Upper lobe of left lung (tissue), 6 donors: ENCODE measurements around the gene GNG7. TPM values are rescaled to one million over a fixed set of nuclear protein-coding genes. Genes with fewer than 3 reads are reported as not detected.

ENCODE experiments used
- ATAC-seq, 2 donors: fragments of 200-7000 bp; cut with Tn5 transposase; one replicate each; pipeline ENCODE4 v1.9.1; 2022; ENCODE audit warnings: mild to moderate bottlenecking in 2 of 2, moderate library complexity in 2 of 2; ENCODE audit not compliant: low FRiP score in 2 of 2
- DNase-seq, 2 donors: peaks; one replicate each; pipeline ENCODE4 v3.0.0-alpha.2; 2019 to 2020
- H3K27ac ChIP-seq, 4 donors: fragments of 200-600 bp; sonication (generic); one replicate each; pipeline ENCODE4 v1.5.1; 2016 to 2019
- H3K27me3 ChIP-seq, 4 donors: fragments of 200-600 bp; sonication (generic); one replicate each; pipeline ENCODE4 v1.5.1; 2017 to 2019
- H3K36me3 ChIP-seq, 4 donors: fragments of 200-600 bp; sonication (generic); one replicate each; pipeline ENCODE4 v1.5.1; 2016 to 2019
- H3K4me1 ChIP-seq, 4 donors: fragments of 200-600 bp; sonication (generic); one replicate each; pipeline ENCODE4 v1.5.1; 2018 to 2019
- H3K4me3 ChIP-seq, 4 donors: fragments of 200-600 bp; sonication (generic); one replicate each; pipeline ENCODE4 v1.5.1; 2017 to 2019; ENCODE audit warnings: mild to moderate bottlenecking in 2 of 4, moderate library complexity in 1 of 4
- H3K9me3 ChIP-seq, 4 donors: fragments of 200-600 bp; sonication (generic); one replicate each; pipeline ENCODE4 v1.5.1; 2018 to 2019
- CTCF ChIP-seq, 6 experiments: fragments of 450-650 bp in 4 of 6; fragments of 200-600 bp in 2 of 6; sonication (generic) in 2 of 6; IDR thresholded peaks; one replicate each; pipeline ENCODE4 v1.5.1; 2016 to 2019; ENCODE audit warnings: antibody characterized with exemption in 6 of 6
- EP300 ChIP-seq, 4 donors: sonication (generic); formaldehyde crosslinking; IDR thresholded peaks; one replicate each; pipeline ENCODE4 v1.5.1; 2017; ENCODE audit warnings: antibody characterized with exemption in 4 of 4, control low read depth in 2 of 4
- POLR2A ChIP-seq, 4 donors: fragments of 450-650 bp; IDR thresholded peaks; one replicate each; pipeline ENCODE4 v1.5.1; 2016 to 2017; ENCODE audit warnings: antibody characterized with exemption in 4 of 4, mild to moderate bottlenecking in 2 of 4
- POLR2AphosphoS5 ChIP-seq, 2 donors: sonication (generic); formaldehyde crosslinking; IDR thresholded peaks; one replicate each; pipeline ENCODE4 v1.5.1; 2017; ENCODE audit warnings: antibody characterized with exemption in 2 of 2
- WGBS, 2 donors: methylation state at CpG; one replicate each; pipeline ENCODE4 v1.1.5; 2017 to 2018; 5-methylcytosine and 5-hydroxymethylcytosine counted together
- total RNA-seq, 6 donors: library from RNA; depleted of rRNA in 4 of 6; stranded (reverse); fragments of >200 nt in 4 of 6; gene quantifications; one replicate each; pipeline versions ENCODE4 v1.1.0 to v1.2.1, GENCODE V29; 2016 to 2021
- donor health status: DM: no; HTN: no; CAD: no; lungs with moderate emphysema.
- donor health status: DM: no; HTN: yes; CAD: no; lungs with severe emphysema.

Gene GNG7
- total RNA-seq, 6 donors from 2014 or later: 3.5 to 7.7 (median 7.1) TPM

- H3K27me3 ChIP-seq: no peaks in the 10 kb centered on the region
- TF ChIP-seq EP300 (IDR thresholded peaks at IDR 0.05) (no peak), POLR2A (IDR thresholded peaks at IDR 0.05) (no peak), CTCF (IDR thresholded peaks at IDR 0.05) (no peak), POLR2AphosphoS5 (IDR thresholded peaks at IDR 0.05) (no peak)
- H3K4me3 ChIP-seq: no peak overlapping the region
- DNase-seq (no peak), ATAC-seq (peak in 1 of 2 donors; percentile 9)
- H3K4me1 ChIP-seq: peaks cover 25 to 60% (median 47%) of the 10 kb centered on the region in 4 donors
- no peaks in the 10 kb centered on the region for H3K9me3 ChIP-seq
- 51 to 71% methylated on average over 4 to 10 of the region's 10 CpGs for WGBS, 2 donors
- H3K36me3 ChIP-seq: no peaks in the 10 kb centered on the region
- peak overlapping the region; percentile 90 to 99 (median 92) for H3K27ac ChIP-seq
These were observed 66.2 kb downstream of the GNG7 start for GRCh38 chr19:2636141-2636896.

- H3K4me3 ChIP-seq: no peak overlapping the region
- peak in 1 of 2 donors; percentile 3 for ATAC-seq
- peak overlapping the region; percentile 90 to 99 (median 92) for H3K27ac ChIP-seq
- H3K9me3 ChIP-seq: peaks cover 0 to 7% (median 2%) of the 10 kb centered on the region in 4 donors
- no peaks in the 10 kb centered on the region for H3K27me3 ChIP-seq
- H3K36me3 ChIP-seq: no peaks in the 10 kb centered on the region
- TF ChIP-seq POLR2AphosphoS5 (IDR thresholded peaks at IDR 0.05) (no peak), EP300 (IDR thresholded peaks at IDR 0.05) (no peak), POLR2A (IDR thresholded peaks at IDR 0.05) (no peak), CTCF (IDR thresholded peaks at IDR 0.05) (no peak)
- H3K4me1 ChIP-seq: peaks cover 28 to 64% (median 52%) of the 10 kb centered on the region in 4 donors
- peak in 1 of 2 donors; percentile 70 for DNase-seq
- WGBS, 2 donors: 55 to 58% methylated on average over 8 of the region's 9 CpGs
These were observed 67.5 kb downstream of the GNG7 start for GRCh38 chr19:2634960-2635359.

- DNase-seq: peak in 1 of 2 donors; percentile 91
These were observed 68.1 kb downstream of the GNG7 start for GRCh38 chr19:2634228-2634951.

GRCh38 chr19:2633693-2634075, 68.8 kb downstream of the GNG7 start:
- TF ChIP-seq POLR2AphosphoS5 (IDR thresholded peaks at IDR 0.05): no peak
- peak in 1 of 4 donors; percentile 10 for TF ChIP-seq POLR2A (IDR thresholded peaks at IDR 0.05)
- TF ChIP-seq EP300 (IDR thresholded peaks at IDR 0.05): no peak
- TF ChIP-seq CTCF (IDR thresholded peaks at IDR 0.05): no peak
- peak in 1 of 2 donors; percentile 64 for DNase-seq
- 71 to 82% methylated on average over 4 to 11 of the region's 12 CpGs for WGBS, 2 donors
- Histone ChIP-seq H3K4me3 (peak overlapping the region in 3 of 4 donors; percentile 31 to 48 (median 34)), H3K27ac (peak overlapping the region; percentile 90 to 99 (median 92)), H3K9me3 (peaks cover 0 to 7% (median 2%) of the 10 kb centered on the region in 4 donors), H3K27me3 (no peaks in the 10 kb centered on the region), H3K36me3 (no peaks in the 10 kb centered on the region), H3K4me1 (peaks cover 28 to 64% (median 48%) of the 10 kb centered on the region in 4 donors)
- ATAC-seq: no peak

More at GRCh38 chr19:2634228-2634951, 68.1 kb downstream of the GNG7 start:
- H3K36me3 ChIP-seq: no peaks in the 10 kb centered on the region
- peak in 2 of 4 donors; percentile 61 to 87 for TF ChIP-seq POLR2A (IDR thresholded peaks at IDR 0.05)
- peak; percentile 18 to 92 (median 51) for TF ChIP-seq EP300 (IDR thresholded peaks at IDR 0.05)
- TF ChIP-seq CTCF (IDR thresholded peaks at IDR 0.05): no peak
- TF ChIP-seq POLR2AphosphoS5 (IDR thresholded peaks at IDR 0.05): peak; percentile 65 to 75
- peak; percentile 41 to 75 for ATAC-seq
- H3K4me1 ChIP-seq: peaks cover 28 to 68% (median 52%) of the 10 kb centered on the region in 4 donors
- H3K4me3 ChIP-seq: peak overlapping the region in 3 of 4 donors; percentile 31 to 48 (median 34)
- peak overlapping the region; percentile 90 to 99 (median 92) for H3K27ac ChIP-seq
- H3K27me3 ChIP-seq: no peaks in the 10 kb centered on the region
- WGBS, 2 donors: 36 to 42% methylated on average over 12 to 28 of the region's 28 CpGs
- peaks cover 0 to 7% (median 2%) of the 10 kb centered on the region in 4 donors for H3K9me3 ChIP-seq
